ENCODE measurements around the gene DCPS. TPM values are rescaled to one million over a fixed set of nuclear protein-coding genes. Genes with fewer than 3 reads are reported as not detected.

Gene DCPS
- polyA plus RNA-seq, 3 donors, result 13.9 to 17.0 (median 16.0) TPM

GRCh38 chr11:126327281-126328000 lies 23.6 kb downstream of the DCPS start:
- DNase-seq (ENCODE audit: low read depth in 3 of 3, low spot score in 2 of 3), result no peak

DNA sequence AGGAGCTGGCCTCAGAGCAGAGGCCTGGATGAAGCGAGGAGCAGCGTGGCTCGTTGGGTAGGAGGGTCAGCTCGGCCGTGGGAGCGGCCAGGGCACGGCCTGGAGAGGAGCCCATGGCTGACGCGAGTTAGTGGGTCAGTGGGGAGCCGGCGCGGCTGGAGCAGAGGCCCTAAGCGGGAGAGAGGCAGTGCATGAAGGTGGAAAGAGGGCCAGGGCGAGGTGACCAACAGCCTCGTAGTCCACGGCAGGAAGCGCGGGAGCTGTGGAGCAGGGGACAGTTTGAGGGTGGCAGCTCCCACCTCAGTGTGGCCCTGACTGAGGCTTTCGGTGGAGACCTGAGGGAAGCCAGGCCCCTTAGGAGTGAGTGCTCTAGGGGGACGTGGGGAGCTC lies 24.1 kb downstream of the DCPS start:
- no peak for DNase-seq (ENCODE audit: low read depth in 3 of 3, low spot score in 2 of 3)

DNA sequence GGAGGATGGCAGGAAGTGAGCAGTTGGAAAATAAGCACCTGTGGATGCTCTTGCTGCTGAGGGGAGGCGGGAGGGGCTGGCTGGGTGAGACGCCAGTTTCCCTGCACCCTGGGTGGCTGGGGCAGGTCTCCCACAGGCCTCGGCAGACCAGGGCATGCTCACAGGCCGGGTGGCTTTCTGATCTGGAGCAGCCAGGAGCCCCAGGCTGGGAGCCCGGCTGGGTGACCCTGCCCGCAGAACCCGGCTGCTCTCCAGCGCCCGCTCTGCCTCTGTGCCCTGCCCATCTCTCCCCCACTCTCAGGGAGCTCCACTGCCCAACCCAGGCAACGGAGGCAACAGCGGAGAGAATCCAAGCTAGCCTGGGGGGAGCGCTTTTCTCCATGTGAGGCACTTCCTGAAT lies 24.6 kb downstream of the DCPS start:
- DNase-seq (ENCODE audit: low read depth in 3 of 3, low spot score in 2 of 3), result no peak

DNA sequence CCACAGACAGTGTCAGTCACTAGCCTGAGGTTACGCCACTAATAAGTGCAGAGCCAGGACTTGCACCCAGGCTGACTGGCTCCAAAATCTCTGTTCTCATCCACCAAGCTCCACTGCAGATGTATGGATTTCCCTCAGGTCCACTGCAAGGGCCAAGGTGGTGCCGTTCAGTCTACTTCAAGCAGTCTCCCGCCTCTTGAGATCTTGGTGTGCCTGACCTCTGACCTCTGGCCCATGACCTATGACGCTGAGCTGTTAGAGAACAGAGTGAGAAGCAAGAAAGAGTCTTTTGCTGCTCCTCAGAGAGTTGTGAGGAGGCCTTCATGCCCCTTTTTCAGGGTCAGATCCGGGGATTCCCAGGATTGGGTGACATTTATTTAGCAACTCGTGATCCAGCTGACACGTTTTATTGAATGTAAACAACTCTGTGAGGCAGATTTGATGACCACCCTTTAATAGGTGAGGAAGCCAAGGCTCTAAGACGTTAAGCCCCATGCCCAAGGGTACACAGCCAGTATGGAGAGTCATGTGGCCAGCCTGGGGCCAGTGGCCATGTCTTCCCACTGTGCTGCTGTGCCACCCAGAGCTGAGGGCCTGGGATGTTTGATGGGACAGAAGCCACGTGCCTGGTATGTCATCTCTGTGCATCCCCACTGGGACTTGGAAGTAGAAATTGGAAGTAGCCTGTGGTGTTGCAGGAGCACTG lies 25.2 kb downstream of the DCPS start:
- DNase-seq (ENCODE audit: low read depth in 3 of 3, low spot score in 2 of 3), result no peak

DNA sequence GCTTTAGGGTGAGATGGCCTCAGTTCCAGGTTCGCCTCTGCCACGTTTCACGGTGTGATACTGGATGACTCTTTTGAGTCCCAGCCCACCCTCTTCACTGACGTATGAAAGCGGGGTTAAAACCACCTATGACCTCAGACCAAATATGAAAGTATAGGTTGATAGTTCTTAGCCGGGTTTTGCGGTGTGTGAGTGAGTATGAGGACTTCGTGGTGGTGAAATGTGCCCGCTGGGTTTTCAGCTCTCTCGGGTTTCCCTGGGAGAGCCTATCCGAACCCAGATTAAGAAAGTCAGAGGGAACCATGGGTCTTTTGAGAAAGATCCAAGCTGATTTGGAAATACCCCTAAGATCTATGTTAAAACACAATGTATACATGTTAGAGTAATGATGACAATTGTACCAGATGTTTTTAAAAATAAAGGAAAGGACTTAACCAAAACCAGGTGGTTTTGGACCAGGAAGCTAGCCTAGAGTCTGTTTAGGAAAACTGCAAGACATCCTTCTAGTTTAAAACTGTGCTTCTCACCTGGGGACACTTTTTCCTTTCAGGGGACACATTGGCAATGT lies 25.9 kb downstream of the DCPS start:
- DNase-seq (ENCODE audit: low read depth in 3 of 3, low spot score in 2 of 3), result no peak

DNA sequence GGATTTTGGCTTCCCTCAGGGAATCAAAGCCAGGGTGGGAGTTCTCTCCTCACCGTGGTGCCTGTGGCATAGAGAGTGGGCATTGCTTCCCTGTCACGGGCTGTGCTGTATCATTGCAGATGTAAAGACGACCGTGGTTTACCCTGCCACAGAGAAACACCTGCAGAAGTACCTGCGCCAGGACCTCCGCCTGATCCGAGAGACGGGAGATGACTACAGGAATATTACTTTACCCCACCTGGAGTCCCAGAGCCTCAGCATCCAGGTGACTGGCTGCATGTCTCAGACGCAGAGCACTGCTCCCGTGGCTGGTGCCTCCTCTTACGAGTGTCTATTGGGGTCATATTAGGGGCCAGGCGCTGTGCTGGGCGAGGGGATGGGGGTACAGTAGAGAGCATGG lies 27.4 kb downstream of the DCPS start:
- no peak for DNase-seq (ENCODE audit: low read depth in 3 of 3, low spot score in 2 of 3)

DNA sequence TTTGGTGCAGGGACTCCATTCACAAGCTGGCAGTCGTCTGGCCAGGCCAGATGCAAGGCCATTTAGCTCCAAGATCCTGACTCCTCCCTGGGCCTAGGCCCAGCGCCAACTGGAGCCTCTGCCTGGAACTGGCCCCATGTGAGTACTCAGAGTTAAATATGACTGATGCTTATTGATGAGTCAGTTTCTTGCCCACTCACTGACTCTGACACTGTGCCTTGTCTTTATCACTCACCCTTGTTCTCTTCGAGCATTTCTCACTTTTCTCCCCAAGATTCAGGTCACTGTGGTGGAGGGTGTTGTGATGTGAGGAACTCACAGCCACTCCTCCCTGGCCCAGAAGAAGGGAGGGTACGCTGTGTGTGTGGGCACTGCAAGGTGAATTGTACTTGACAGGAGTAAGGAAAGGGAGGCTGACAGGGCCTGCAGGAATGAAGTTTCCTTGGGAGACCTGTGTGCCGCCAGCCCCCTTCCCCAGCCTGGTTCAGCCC lies 28.4 kb downstream of the DCPS start:
- DNase-seq (ENCODE audit: low read depth in 3 of 3, low spot score in 2 of 3), result no peak

DNA sequence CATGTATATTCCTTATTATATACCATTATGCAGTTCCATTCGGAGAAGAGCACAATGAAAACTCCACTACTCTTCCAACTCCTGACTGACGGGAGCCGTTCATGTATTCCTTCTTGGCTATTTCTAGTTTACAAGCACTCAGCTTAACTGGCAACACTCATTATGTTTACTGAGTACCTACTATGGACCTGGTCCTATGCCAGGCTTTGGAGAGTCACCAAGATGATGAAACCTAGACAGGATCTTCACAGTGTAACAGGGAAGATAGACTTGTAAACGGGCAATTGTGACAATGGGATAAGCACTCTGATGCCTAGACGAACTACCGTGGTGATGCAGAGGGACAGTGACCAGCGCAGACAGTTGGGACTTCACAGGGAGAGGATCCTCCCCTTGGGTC lies 29.3 kb downstream of the DCPS start:
- no peak for DNase-seq (ENCODE audit: low read depth in 3 of 3, low spot score in 2 of 3)

- no peak for DNase-seq (ENCODE audit: low read depth in 3 of 3, low spot score in 2 of 3)
Measured at GRCh38 chr11:126334659-126335462, 31.0 kb downstream of the DCPS start.

- DNase-seq (ENCODE audit: low read depth in 3 of 3, low spot score in 2 of 3), result no peak
Measured at GRCh38 chr11:126335463-126335760, 31.6 kb downstream of the DCPS start.

GRCh38 chr11:126336138-126336541 lies 32.3 kb downstream of the DCPS start:
- no peak for DNase-seq (ENCODE audit: low read depth in 3 of 3, low spot score in 2 of 3)

DNA sequence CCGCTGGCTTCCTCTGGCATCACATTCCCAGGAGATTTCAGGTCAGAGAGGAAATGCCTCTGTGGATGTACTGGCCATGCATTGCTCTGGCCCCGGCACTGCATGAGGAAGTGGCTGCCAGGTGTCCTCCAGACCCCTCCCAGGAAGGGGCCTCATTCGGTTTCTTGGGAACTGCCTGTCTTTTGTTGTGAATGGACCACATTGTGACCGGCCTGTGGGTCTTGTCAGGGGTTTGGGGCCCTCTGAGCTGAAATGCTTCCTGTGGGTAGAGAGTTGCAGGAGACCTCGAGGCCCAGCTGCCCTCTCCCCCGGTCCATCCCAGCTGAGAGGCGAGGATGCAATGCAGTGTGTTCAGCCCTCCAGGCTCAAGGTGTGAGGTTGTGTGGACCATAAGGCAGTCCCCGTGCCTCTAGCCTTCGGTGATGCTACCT lies 32.8 kb downstream of the DCPS start:
- no peak for DNase-seq (ENCODE audit: low read depth in 3 of 3, low spot score in 2 of 3)

- DNase-seq (ENCODE audit: low read depth in 3 of 3, low spot score in 2 of 3), result no peak
Measured at GRCh38 chr11:126337126-126337473, 33.2 kb downstream of the DCPS start.

DNA sequence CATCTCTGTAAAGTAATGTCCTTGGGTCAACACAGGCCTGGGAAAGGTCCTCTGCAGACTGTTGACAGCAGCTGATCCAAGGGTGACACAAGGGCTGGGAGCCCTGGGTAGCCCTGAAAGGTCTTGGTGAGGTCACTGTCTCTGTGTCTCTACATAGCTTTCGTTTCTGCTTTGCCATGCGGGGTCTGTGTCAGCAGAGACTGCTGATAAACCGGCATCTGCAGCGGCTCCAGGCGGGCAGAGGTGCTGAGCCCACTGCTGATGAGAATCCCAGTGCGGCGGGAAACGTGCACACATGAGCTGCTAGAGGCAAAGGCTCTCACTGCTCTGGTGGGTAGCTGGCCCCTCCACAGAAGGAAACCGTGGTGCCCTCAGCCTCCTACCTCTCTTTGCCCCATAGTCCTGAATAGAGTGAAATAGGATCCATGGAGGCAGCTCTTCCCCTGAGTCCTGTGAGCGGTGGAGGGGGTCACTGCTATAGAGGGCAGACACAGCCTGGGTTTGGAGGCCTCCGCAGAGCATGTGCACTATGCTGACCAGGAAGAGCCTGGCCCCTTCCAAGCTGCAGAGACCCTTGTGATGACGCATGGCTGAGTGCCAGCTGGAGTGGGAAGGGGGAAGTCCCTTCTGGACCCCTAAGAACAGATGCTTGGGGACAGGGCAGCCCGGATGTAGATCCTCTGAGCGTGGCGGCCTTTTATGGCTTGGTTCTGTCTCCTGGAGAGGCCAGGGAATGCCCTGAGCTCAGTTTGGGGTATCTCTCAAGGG lies 33.8 kb downstream of the DCPS start:
- DNase-seq (ENCODE audit: low read depth in 3 of 3, low spot score in 2 of 3), result no peak

DNA sequence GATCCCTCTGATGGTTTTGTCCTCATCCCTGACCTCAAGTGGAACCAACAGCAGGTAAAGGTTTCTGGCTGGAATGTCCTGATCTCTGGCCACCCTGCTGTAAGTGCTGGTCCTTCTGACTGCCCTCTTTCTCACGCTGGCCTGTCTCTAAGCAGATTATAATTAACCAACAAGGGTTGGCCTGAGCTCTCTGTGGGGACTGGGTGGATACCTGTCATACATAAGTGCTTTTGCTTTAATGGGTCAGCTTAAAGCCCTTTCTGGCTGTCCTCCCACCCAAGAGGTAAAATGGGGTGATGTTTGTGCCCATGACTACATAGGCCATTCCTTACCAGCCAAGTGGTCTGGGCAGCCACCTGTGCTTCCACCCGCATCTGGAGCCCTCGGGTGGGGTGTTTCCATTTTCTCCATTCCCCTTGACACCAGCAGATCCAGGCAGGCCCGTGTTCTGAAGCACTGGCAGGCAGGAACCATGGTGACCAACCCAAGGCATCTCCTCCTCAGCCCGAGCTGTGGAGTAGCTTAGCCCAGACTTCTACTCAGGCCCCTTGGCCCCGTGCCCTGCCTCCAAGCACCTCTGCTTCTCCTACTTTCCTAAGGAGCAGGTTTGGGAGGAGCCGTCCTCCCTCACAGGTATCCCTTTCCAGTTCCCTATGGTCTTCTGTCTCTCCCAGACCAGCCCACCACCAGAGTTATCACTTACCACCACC lies 34.6 kb downstream of the DCPS start:
- no peak for DNase-seq (ENCODE audit: low read depth in 3 of 3, low spot score in 2 of 3)

GRCh38 chr11:126339073-126339862 lies 35.4 kb downstream of the DCPS start:
- DNase-seq (ENCODE audit: low read depth in 3 of 3, low spot score in 2 of 3), result no peak

- DNase-seq (ENCODE audit: low read depth in 3 of 3, low spot score in 2 of 3), result no peak
Measured at GRCh38 chr11:126339863-126340434, 36.1 kb downstream of the DCPS start.

- DNase-seq (ENCODE audit: low read depth in 3 of 3, low spot score in 2 of 3), result no peak
Measured at GRCh38 chr11:126340960-126341606, 37.2 kb downstream of the DCPS start.
